HCT116 (cell line): ENCODE data around the gene RRP12.

Source experiments
- CEBPB ChIP-seq: IDR thresholded peaks from 2 replicates; pipeline ENCODE4 v1.6.1; 2012; ENCODE audit warnings: low read depth
- CTCF ChIP-seq, 3 experiments: fragments of 200-600 bp in 1 of 3; sonication (generic) in 1 of 3; IDR thresholded peaks in 2 of 3; conservative IDR thresholded peaks in 1 of 3; 2 replicates each; pipeline ENCODE4 v1.5.1; 2012 to 2017; ENCODE audit warnings: low read depth in 2 of 3, low read length in 2 of 3, antibody characterized with exemption in 1 of 3, borderline replicate concordance in 1 of 3, control low read depth in 1 of 3, mild to moderate bottlenecking in 1 of 3, mixed read lengths in 1 of 3, mixed run types in 1 of 3, moderate library complexity in 1 of 3; ENCODE audit not compliant: insufficient read depth in 1 of 3
- EGR1 ChIP-seq: IDR thresholded peaks from 2 replicates; pipeline ENCODE4 v1.6.1; 2012; ENCODE audit warnings: low read depth
- EZH2 ChIP-seq: fragments of 200-600 bp; sonication (generic); IDR thresholded peaks from 2 replicates; pipeline ENCODE4 v1.6.1; 2017; ENCODE audit warnings: antibody characterized with exemption, mixed run types
- FOSL1 ChIP-seq: IDR thresholded peaks from 2 replicates; pipeline ENCODE4 v1.6.1; 2012; ENCODE audit warnings: low read depth
- MAX ChIP-seq: IDR thresholded peaks from 2 replicates; pipeline ENCODE4 v1.6.1; 2012
- POLR2A ChIP-seq: IDR thresholded peaks from 2 replicates; pipeline ENCODE4 v1.7.0; 2011; ENCODE audit warnings: borderline replicate concordance; ENCODE audit not compliant: insufficient read depth, insufficient read length; ENCODE audit errors: extremely low read depth
- REST ChIP-seq: IDR thresholded peaks from 2 replicates; pipeline ENCODE4 v1.6.1; 2012; ENCODE audit warnings: low read depth
- SIN3A ChIP-seq: IDR thresholded peaks from 2 replicates; pipeline ENCODE4 v1.6.1; 2012; ENCODE audit warnings: low read depth
- YY1 ChIP-seq: IDR thresholded peaks from 2 replicates; pipeline ENCODE4 v1.6.1; 2011; ENCODE audit warnings: low read length, low read depth, moderate library complexity, mild to moderate bottlenecking; ENCODE audit not compliant: insufficient replicate concordance; ENCODE audit errors: extremely low read depth

- TF ChIP-seq FOSL1 (no peak), MAX (no peak), YY1 (no peak), SIN3A (no peak), CTCF (IDR thresholded peaks at IDR 0.05 in 2 of 3, conservative IDR thresholded peaks at IDR 0.05 in 1 of 3; ENCODE audit: borderline replicate concordance in 1 of 3, insufficient read depth in 1 of 3, low read depth in 2 of 3, low read length in 2 of 3) (no peak), REST (no peak), EZH2 (no peak), POLR2A (no peak), CEBPB (no peak), EGR1 (no peak)
Measured at GRCh38 chr10:97333351-97333600, 67.9 kb downstream of the RRP12 start.
